IPS-NIHi7 (cell line): ENCODE data around the gene KRTAP10-6.
"Not testable (repeated sequence)": the region's sequence is repeated elsewhere in the genome, so short reads cannot be mapped to it uniquely, and the experiment has no call there.

Source experiments
- DNase-seq: peaks from one replicate; pipeline ENCODE4 v3.0.0; 2012; ENCODE audit warnings: mixed read lengths; ENCODE audit errors: extremely low spot score

KRTAP10-6 gene

GRCh38 chr21:44578371-44579055 lies 13.8 kb downstream of the KRTAP10-6 start:
- DNase-seq = no peak

GRCh38 chr21:44576025-44576420 lies 16.3 kb downstream of the KRTAP10-6 start:
- DNase-seq = no peak

- DNase-seq = no peak
These were observed 16.8 kb downstream of the KRTAP10-6 start for GRCh38 chr21:44575307-44576024.

GRCh38 chr21:44574457-44575306 lies 17.6 kb downstream of the KRTAP10-6 start:
- DNase-seq = no peak

GRCh38 chr21:44573630-44574456 lies 18.5 kb downstream of the KRTAP10-6 start, which contains the start of gene KRTAP10-4:
TSS of gene KRTAP10-4 (plus strand) at chr21:44573729. CDS start at chr21:44573759, 30 bp downstream.
- not testable (repeated sequence) for DNase-seq

- no peak for DNase-seq
These were observed 19.2 kb downstream of the KRTAP10-6 start for GRCh38 chr21:44572959-44573583.

GRCh38 chr21:44571844-44572782 lies 20.2 kb downstream of the KRTAP10-6 start:
- no peak for DNase-seq

GRCh38 chr21:44571296-44571695 lies 21.0 kb downstream of the KRTAP10-6 start:
- no peak for DNase-seq

- no peak for DNase-seq
These were observed 22.3 kb downstream of the KRTAP10-6 start for GRCh38 chr21:44569861-44570517.

- DNase-seq = no peak
These were observed 23.4 kb downstream of the KRTAP10-6 start for GRCh38 chr21:44568667-44569556.

GRCh38 chr21:44568261-44568660 lies 24.0 kb downstream of the KRTAP10-6 start:
- no peak for DNase-seq

GRCh38 chr21:44567481-44568171 lies 24.7 kb downstream of the KRTAP10-6 start:
- no peak for DNase-seq

GRCh38 chr21:44566403-44566802 lies 25.9 kb downstream of the KRTAP10-6 start:
- no peak for DNase-seq

GRCh38 chr21:44564886-44565598 lies 27.3 kb downstream of the KRTAP10-6 start:
- DNase-seq = no peak

GRCh38 chr21:44564099-44564498 lies 28.2 kb downstream of the KRTAP10-6 start:
- no peak for DNase-seq

GRCh38 chr21:44558695-44559094 lies 33.6 kb downstream of the KRTAP10-6 start, which contains the start of gene KRTAP10-3:
TSS of gene KRTAP10-3 (minus strand) at chr21:44558795. CDS start at chr21:44558715, 80 bp downstream.
- DNase-seq = no peak

GRCh38 chr21:44558329-44558675 lies 34.0 kb downstream of the KRTAP10-6 start:
- DNase-seq = not testable (repeated sequence)
